Fibroblast of skin of right biceps (primary cell): ENCODE results near the gene TEX264.

ENCODE experiments used
- DNase-seq: peaks from one replicate; pipeline ENCODE4 v3.0.0-alpha.2; 2013

The TEX264 gene

GRCh38 chr3:51676102-51676640 is 5.1 kb downstream of the TEX264 start:
- DNase-seq = no peak

GRCh38 chr3:51677358-51677757 is 6.3 kb downstream of the TEX264 start:
- DNase-seq = no peak

GRCh38 chr3:51678186-51678585 is 7.1 kb downstream of the TEX264 start:
- no peak for DNase-seq

GRCh38 chr3:51678641-51679040 is 7.6 kb downstream of the TEX264 start:
- DNase-seq = no peak

- no peak for DNase-seq
These were observed 8.3 kb downstream of the TEX264 start for GRCh38 chr3:51679318-51679717.

- no peak for DNase-seq
These were observed 8.7 kb downstream of the TEX264 start for GRCh38 chr3:51679777-51680176.

- no peak for DNase-seq
These were observed 9.1 kb downstream of the TEX264 start for GRCh38 chr3:51680196-51680595.

- DNase-seq = no peak
These were observed 9.7 kb downstream of the TEX264 start for GRCh38 chr3:51680663-51681230.

GRCh38 chr3:51681453-51681852 is 10.4 kb downstream of the TEX264 start:
- DNase-seq = no peak

- DNase-seq = peak; percentile 83
These were observed 11.0 kb downstream of the TEX264 start for GRCh38 chr3:51682079-51682478.

GRCh38 chr3:51682526-51682925 is 11.5 kb downstream of the TEX264 start:
- no peak for DNase-seq

GRCh38 chr3:51683566-51683965 is 12.5 kb downstream of the TEX264 start:
- no peak for DNase-seq

- DNase-seq = no peak
These were observed 14.1 kb downstream of the TEX264 start for GRCh38 chr3:51684971-51685751.

GRCh38 chr3:51686056-51686455 is 15.0 kb downstream of the TEX264 start:
- DNase-seq = no peak

GRCh38 chr3:51686512-51687215 is 15.6 kb downstream of the TEX264 start:
- DNase-seq = peak; percentile 54

GRCh38 chr3:51687431-51688205 is 16.6 kb downstream of the TEX264 start:
- peak; percentile 48 for DNase-seq

- no peak for DNase-seq
These were observed 17.2 kb downstream of the TEX264 start for GRCh38 chr3:51688206-51688600.

GRCh38 chr3:51691021-51691420 is 20.0 kb downstream of the TEX264 start:
- DNase-seq = no peak

GRCh38 chr3:51691949-51692348 is 20.9 kb downstream of the TEX264 start:
- no peak for DNase-seq

GRCh38 chr3:51692980-51693395 is 21.9 kb downstream of the TEX264 start:
- DNase-seq = no peak

- DNase-seq = no peak
These were observed 25.9 kb downstream of the TEX264 start for GRCh38 chr3:51696954-51697353.

- no peak for DNase-seq
These were observed 27.2 kb downstream of the TEX264 start for GRCh38 chr3:51698209-51698608.

GRCh38 chr3:51700403-51700802 is 29.4 kb downstream of the TEX264 start:
- no peak for DNase-seq
